ENCODE data around the gene ANAPC2. TPM values are rescaled to one million over a fixed set of nuclear protein-coding genes. Genes with fewer than 3 reads are reported as not detected.

Gene ANAPC2
- total RNA-seq, 1 donor from 2014 or later: 39.2 TPM

DNA sequence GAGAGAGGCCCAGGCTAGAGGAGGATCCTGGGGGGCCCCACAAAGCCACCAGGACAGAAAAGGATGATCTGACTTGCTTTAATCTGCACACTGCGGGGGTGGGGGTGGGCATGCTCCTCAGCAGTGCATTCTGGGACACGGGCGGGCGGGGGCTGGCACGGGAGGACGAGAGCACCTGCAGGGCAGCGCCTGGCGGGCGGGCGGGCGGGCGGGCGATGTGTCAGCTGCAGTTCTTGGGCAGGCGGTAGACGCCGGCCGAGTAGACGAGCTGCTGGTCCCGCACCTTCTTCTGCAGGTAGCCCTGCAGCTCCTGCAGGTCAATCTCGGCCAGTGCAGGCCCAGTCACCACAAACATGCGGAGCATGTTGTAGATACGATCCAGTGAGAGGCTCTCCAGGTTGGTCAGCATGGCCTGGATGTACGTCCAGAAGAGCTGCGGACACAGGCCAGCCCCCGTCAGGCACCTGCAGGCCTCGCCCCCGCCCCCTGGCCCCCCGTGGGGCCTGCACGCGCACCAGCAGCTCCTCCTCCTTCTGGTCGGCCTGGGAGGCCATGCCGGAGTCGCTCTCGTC is 13.6 kb downstream of the ANAPC2 start:
- no peak overlapping the region for H3K9ac ChIP-seq (ENCODE audit: low read length)
- peaks cover 21% of the 10 kb centered on the region for H4K20me1 ChIP-seq (ENCODE audit: insufficient read depth, low read length)
- Mint-ChIP-seq H3K4me3 (ENCODE audit: unreplicated experiment) (no peak overlapping the region), H3K36me3 (ENCODE audit: low read depth, unreplicated experiment) (peaks cover 11% of the 10 kb centered on the region), H3K4me1 (ENCODE audit: low read depth, unreplicated experiment) (no peaks in the 10 kb centered on the region), H3K27me3 (ENCODE audit: low read depth, unreplicated experiment) (peaks cover 13% of the 10 kb centered on the region), H3K9me3 (ENCODE audit: unreplicated experiment) (no peaks in the 10 kb centered on the region), H3K27ac (ENCODE audit: unreplicated experiment) (no peak overlapping the region)
- no peaks in the 10 kb centered on the region for H3K9me3 ChIP-seq (ENCODE audit: insufficient read depth, low read depth, low read length)
- peaks cover 3% of the 10 kb centered on the region for H3K36me3 ChIP-seq (ENCODE audit: insufficient read depth, low read length)
- no peak overlapping the region for H3K4me3 ChIP-seq (ENCODE audit: insufficient read depth, low read depth, low read length)
- no peaks in the 10 kb centered on the region for H3K4me1 ChIP-seq (ENCODE audit: insufficient read depth, low read length)
- FAIRE-seq (no peak), DNase-seq (ENCODE audit: low read depth) (no peak)
- H3K4me2 ChIP-seq (ENCODE audit: low read length): no peak overlapping the region
- peaks cover 13% of the 10 kb centered on the region for H3K27me3 ChIP-seq (ENCODE audit: insufficient read depth, low read length)
- no peak overlapping the region for H3K27ac ChIP-seq (ENCODE audit: low read depth, low read length)
- H2AFZ ChIP-seq (ENCODE audit: low read depth, low read length): no peak overlapping the region
- H3K79me2 ChIP-seq (ENCODE audit: insufficient read depth, low read length): no peaks in the 10 kb centered on the region
- TF ChIP-seq CTCF (IDR thresholded peaks at IDR 0.05; ENCODE audit: insufficient read depth, low read depth, low read length) (no peak), EZH2 (IDR thresholded peaks at IDR 0.05; ENCODE audit: insufficient read depth, low read length) (no peak)

DNA sequence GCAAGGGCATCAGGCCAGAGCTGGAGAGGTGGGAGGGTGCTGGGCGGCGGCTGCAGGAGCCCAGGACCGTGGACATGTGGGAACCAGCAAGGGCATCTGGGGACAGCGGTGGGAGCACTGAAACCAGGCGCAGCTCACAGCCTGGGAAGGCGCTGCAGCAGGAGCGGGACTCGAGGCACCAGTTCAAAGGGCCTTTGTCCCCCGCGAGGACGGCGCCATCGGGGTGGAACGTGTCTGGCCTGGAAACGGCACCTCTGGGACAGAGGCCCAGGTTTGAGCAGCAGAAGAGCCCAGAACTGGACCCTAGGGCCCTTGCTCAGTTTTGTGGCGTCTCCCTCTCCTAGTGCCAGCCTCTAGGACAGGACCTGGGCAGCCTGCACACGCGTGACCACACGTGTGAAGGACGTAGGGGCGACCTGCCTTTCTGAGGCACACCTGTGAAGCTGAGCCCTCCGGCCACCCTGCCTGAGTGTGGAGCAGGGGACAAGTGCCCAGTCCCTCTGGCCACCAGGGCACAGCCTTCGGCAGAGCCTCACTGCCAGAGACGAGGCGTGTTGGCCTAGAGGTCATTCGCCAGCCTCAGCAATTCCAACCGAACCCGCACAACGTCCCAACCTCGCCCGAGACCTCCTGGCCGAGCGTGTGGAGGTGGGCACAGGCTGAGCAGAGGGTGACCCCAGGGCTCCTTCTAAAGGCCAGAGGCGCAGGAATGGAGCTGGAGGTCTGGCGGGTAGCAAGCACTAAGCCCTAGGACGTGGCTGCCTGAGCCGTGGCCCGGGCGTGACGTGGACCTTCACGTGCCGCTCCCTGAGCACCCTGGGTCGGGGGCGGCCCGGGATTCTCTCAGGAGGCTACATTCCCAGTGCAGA is 14.3 kb downstream of the ANAPC2 start:
- no peak overlapping the region for H3K4me2 ChIP-seq (ENCODE audit: low read length)
- H3K36me3 ChIP-seq (ENCODE audit: insufficient read depth, low read length): peaks cover 3% of the 10 kb centered on the region
- H4K20me1 ChIP-seq (ENCODE audit: insufficient read depth, low read length): peaks cover 17% of the 10 kb centered on the region
- Mint-ChIP-seq H3K4me1 (ENCODE audit: low read depth, unreplicated experiment) (no peaks in the 10 kb centered on the region), H3K4me3 (ENCODE audit: unreplicated experiment) (no peak overlapping the region), H3K36me3 (ENCODE audit: low read depth, unreplicated experiment) (peaks cover 7% of the 10 kb centered on the region), H3K9me3 (ENCODE audit: unreplicated experiment) (no peaks in the 10 kb centered on the region), H3K27me3 (ENCODE audit: low read depth, unreplicated experiment) (peaks cover 13% of the 10 kb centered on the region), H3K27ac (ENCODE audit: unreplicated experiment) (no peak overlapping the region)
- H3K79me2 ChIP-seq (ENCODE audit: insufficient read depth, low read length): no peaks in the 10 kb centered on the region
- FAIRE-seq: no peak
- H2AFZ ChIP-seq (ENCODE audit: low read depth, low read length): no peak overlapping the region
- H3K4me1 ChIP-seq (ENCODE audit: insufficient read depth, low read length): no peaks in the 10 kb centered on the region
- TF ChIP-seq EZH2 (IDR thresholded peaks at IDR 0.05; ENCODE audit: insufficient read depth, low read length) (no peak), CTCF (IDR thresholded peaks at IDR 0.05; ENCODE audit: insufficient read depth, low read depth, low read length) (no peak)
- peaks cover 18% of the 10 kb centered on the region for H3K27me3 ChIP-seq (ENCODE audit: insufficient read depth, low read length)
- H3K27ac ChIP-seq (ENCODE audit: low read depth, low read length): no peak overlapping the region
- H3K9ac ChIP-seq (ENCODE audit: low read length): no peak overlapping the region
- H3K9me3 ChIP-seq (ENCODE audit: insufficient read depth, low read depth, low read length): no peaks in the 10 kb centered on the region
- no peak for DNase-seq (ENCODE audit: low read depth)
- no peak overlapping the region for H3K4me3 ChIP-seq (ENCODE audit: insufficient read depth, low read depth, low read length)

Measured in astrocyte (in vitro differentiated cells and primary cell).